ENCODE measurements around the gene SERPINE2.

SERPINE2 gene

DNA sequence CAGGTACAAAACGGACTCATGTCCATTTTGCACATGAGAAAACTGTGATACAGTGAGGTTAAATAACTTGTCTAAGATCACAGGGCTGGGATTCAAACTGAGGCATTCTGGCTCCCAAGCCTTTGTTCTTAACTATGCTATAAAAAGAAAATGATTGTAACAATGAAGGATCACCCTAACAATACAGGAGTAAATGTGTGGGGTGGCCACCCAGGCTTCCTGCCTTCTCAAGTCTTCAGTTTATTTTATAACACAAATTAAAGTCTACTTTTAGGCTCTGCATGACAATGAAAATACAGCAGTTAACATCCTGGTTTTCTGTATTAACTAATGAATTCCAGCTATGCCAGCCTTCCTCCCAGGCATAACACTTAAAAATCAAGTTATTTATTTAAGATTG lies 101.6 kb downstream of the SERPINE2 start:
- H3K4me1 ChIP-seq (ENCODE audit: control insufficient read depth in 1 of 2, insufficient read depth in 2 of 2, low read length in 2 of 2): peaks cover 15 to 58% of the 10 kb centered on the region in 2 donors
- no peaks in the 10 kb centered on the region for H3K36me3 ChIP-seq (ENCODE audit: control insufficient read depth in 1 of 2, insufficient read depth in 2 of 2, low read length in 2 of 2)
- H3K27me3 ChIP-seq (ENCODE audit: low read depth, low read length): no peaks in the 10 kb centered on the region
- no peak overlapping the region for H3K27ac ChIP-seq (ENCODE audit: low read length)
- H3K9me3 ChIP-seq (ENCODE audit: control insufficient read depth in 1 of 2, low read length in 2 of 2): no peaks in the 10 kb centered on the region
- no peak overlapping the region for H3K4me3 ChIP-seq (ENCODE audit: low read depth in 1 of 2, low read length in 2 of 2)

DNA sequence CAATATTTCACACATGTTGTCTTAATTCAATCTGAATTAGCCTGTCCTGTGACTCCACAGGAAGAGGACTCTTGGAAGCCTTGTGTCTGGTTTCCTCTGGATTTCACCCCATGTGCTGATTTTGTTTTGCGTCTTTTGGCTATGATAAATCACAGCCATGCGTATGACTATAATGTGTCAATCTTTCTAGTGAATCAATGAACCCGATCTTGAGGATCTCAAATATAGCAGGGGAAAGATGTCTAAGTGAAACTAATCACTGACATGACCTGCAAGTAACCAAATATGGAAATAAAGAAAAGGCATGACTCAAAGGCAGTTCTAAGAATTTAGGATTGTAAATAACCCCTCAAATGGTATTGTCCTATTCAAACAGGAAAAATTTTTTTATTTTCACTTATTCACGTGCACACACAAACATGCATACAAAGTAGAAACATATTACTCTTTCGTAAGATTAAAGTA lies 102.2 kb downstream of the SERPINE2 start:
- H3K4me3 ChIP-seq (ENCODE audit: low read depth in 1 of 2, low read length in 2 of 2): no peak overlapping the region
- H3K27ac ChIP-seq (ENCODE audit: low read length): no peak overlapping the region
- no peaks in the 10 kb centered on the region for H3K36me3 ChIP-seq (ENCODE audit: control insufficient read depth in 1 of 2, insufficient read depth in 2 of 2, low read length in 2 of 2)
- no peaks in the 10 kb centered on the region for H3K27me3 ChIP-seq (ENCODE audit: low read depth, low read length)
- no peaks in the 10 kb centered on the region for H3K9me3 ChIP-seq (ENCODE audit: control insufficient read depth in 1 of 2, low read length in 2 of 2)
- peaks cover 14 to 58% of the 10 kb centered on the region in 2 donors for H3K4me1 ChIP-seq (ENCODE audit: control insufficient read depth in 1 of 2, insufficient read depth in 2 of 2, low read length in 2 of 2)

DNA sequence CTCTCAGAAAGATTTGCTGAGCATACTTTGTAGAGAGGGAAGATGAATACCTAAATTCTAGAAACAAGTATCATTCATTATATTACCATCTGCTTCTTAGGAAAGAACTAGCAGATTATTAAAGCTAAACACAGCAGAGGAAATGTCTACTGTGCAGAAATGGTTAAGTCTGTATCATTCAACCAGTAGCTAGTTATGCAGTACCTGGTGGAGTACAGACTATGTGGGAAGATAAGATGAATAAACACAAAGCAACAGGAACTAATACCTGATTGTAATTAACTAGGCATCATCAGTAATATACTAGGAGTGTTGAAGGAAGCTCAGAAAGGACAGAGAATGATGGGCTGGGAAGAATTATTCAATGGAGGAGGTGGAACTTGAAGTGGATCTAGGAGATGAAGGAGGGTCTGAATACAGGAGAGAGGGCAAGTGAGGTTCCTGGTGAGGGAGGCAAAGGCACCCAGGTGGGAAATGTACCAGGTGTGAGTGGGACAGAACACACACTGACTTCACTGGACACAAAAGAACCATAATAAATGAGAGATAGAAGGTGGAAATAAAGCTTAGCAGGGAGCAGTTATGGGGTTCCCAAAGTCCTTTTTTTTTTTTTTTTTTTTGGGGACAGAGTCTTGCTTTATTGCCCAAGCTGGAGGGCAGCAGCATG lies 103.5 kb downstream of the SERPINE2 start:
- no peak overlapping the region for H3K27ac ChIP-seq (ENCODE audit: low read length)
- no peaks in the 10 kb centered on the region for H3K36me3 ChIP-seq (ENCODE audit: control insufficient read depth in 1 of 2, insufficient read depth in 2 of 2, low read length in 2 of 2)
- H3K9me3 ChIP-seq (ENCODE audit: control insufficient read depth in 1 of 2, low read length in 2 of 2): no peaks in the 10 kb centered on the region
- no peaks in the 10 kb centered on the region for H3K27me3 ChIP-seq (ENCODE audit: low read depth, low read length)
- no peak overlapping the region for H3K4me3 ChIP-seq (ENCODE audit: low read depth in 1 of 2, low read length in 2 of 2)
- H3K4me1 ChIP-seq (ENCODE audit: control insufficient read depth in 1 of 2, insufficient read depth in 2 of 2, low read length in 2 of 2): peaks cover 12 to 68% of the 10 kb centered on the region in 2 donors

DNA sequence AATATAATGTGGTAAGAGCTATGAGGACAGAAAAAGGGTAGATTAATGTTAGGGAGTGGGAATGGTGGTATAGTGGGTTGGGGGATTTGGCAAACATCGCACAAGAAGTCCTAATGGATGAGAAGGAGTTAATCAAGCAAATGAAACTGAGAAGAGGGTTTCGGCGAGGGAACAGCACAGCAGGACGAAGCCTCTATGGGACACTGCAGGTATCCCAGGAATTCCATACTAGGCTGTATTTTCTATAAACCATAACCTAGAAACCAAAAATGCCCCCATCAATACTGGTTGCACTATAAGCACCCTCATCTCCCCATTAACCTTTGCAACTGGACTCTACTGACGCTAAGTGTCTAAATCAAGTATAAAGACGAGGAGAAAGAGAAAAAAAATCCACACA lies 104.2 kb downstream of the SERPINE2 start:
- no peak overlapping the region for H3K4me3 ChIP-seq (ENCODE audit: low read depth in 1 of 2, low read length in 2 of 2)
- no peaks in the 10 kb centered on the region for H3K36me3 ChIP-seq (ENCODE audit: control insufficient read depth in 1 of 2, insufficient read depth in 2 of 2, low read length in 2 of 2)
- H3K27ac ChIP-seq (ENCODE audit: low read length): no peak overlapping the region
- H3K9me3 ChIP-seq (ENCODE audit: control insufficient read depth in 1 of 2, low read length in 2 of 2): no peaks in the 10 kb centered on the region
- H3K4me1 ChIP-seq (ENCODE audit: control insufficient read depth in 1 of 2, insufficient read depth in 2 of 2, low read length in 2 of 2): peaks cover 12 to 74% of the 10 kb centered on the region in 2 donors
- no peaks in the 10 kb centered on the region for H3K27me3 ChIP-seq (ENCODE audit: low read depth, low read length)

DNA sequence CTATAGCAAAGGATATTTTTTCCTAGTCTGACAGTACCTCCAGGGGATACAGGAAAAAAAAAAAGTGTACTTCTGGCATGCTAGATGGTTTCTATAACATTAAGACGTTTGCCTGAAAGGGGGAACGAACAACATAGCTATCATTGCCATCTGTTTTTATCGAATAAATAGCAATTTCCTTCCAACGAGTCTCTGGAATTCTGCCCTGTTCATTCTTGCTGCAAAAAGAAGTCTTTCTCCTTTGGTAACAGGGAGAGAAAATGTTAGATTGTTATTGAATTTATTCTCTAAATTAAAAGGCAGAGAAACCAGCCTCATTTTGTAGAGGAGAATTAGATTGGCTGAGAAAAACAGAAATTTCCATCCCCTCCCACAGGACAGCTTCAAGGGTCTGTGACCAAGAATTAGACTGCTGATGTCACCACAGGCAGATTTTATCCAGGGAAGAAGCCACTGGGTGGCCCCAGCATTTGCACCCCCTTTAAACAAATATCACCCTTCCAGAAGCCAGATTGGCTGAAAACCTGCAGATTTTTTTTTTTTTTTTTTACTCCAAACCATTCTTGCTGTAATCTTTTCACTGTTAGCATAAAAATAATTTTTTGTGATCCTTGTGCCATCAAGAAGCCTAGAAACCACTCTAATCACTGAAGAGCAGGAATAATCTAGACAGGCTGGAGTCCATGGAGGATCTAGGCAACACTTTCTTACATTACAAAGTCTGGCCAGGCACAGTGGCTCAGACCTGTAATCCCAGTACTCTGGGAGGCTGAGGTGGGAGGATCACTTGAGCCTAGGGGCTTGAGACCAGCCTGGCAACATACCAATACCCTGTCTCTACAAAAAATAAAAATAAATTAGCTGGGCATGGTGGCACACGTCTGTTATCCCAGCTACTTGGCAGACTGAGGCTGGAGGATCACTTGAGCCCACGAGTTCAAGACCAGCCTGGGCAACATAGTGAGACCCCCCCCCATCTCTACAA lies 106.0 kb downstream of the SERPINE2 start:
- Histone ChIP-seq H3K27me3 (ENCODE audit: low read depth, low read length) (no peaks in the 10 kb centered on the region), H3K4me3 (ENCODE audit: low read depth in 1 of 2, low read length in 2 of 2) (no peak overlapping the region)

DNA sequence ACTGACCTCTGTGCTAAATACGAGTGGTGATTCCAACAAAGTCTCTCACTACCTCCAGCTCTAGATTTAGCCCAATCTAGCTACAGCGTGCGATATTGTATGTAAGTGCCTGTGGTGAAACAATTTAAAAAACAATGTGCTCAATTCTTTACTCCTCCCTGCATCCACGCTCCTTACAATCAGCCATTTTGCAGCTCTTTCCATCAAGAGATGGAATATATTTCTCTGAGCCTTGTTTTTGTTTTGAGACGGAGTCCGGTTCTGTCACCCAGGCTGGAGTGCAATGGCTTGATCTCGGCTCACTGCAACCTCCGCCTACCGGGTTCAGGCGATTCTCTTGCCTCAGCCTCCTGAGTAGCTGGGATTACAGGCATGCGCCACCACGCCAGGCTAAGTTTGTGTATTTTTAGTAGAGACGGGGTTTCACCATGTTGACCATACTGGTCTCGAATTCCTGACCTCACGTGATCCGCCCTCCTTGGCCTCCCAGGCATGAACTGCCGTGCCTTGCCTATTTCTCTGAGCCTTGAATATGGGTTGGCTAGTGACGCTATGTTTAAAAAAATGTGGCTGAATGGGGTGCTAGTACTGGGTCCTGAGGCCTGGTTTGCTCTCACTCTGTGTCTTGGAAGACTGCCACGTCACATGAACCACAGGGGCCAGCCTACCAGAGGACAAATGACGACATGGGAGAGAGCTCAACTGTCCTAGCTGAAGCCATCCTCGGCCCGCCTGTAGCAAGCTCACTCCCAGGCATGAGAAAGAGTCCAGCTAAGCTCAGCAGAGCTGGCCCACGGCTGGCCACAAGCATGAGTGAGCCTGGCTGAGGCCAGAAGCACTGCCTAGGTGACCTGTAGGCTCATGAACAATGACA lies 108.7 kb downstream of the SERPINE2 start:
- peaks cover 0 to 6% of the 10 kb centered on the region in 2 donors for H3K36me3 ChIP-seq (ENCODE audit: control insufficient read depth in 1 of 2, insufficient read depth in 2 of 2, low read length in 2 of 2)
- no peaks in the 10 kb centered on the region for H3K27me3 ChIP-seq (ENCODE audit: low read depth, low read length)
- H3K9me3 ChIP-seq (ENCODE audit: control insufficient read depth in 1 of 2, low read length in 2 of 2): peaks cover 6 to 11% of the 10 kb centered on the region in 2 donors
- H3K27ac ChIP-seq (ENCODE audit: low read length): no peak overlapping the region
- no peak overlapping the region for H3K4me3 ChIP-seq (ENCODE audit: low read depth in 1 of 2, low read length in 2 of 2)
- H3K4me1 ChIP-seq (ENCODE audit: control insufficient read depth in 1 of 2, insufficient read depth in 2 of 2, low read length in 2 of 2): peaks cover 0 to 37% of the 10 kb centered on the region in 2 donors

More for the DNA sequence above, 106.0 kb downstream of the SERPINE2 start:
- no peaks in the 10 kb centered on the region for H3K36me3 ChIP-seq (ENCODE audit: control insufficient read depth in 1 of 2, insufficient read depth in 2 of 2, low read length in 2 of 2)
- H3K4me1 ChIP-seq (ENCODE audit: control insufficient read depth in 1 of 2, insufficient read depth in 2 of 2, low read length in 2 of 2): peaks cover 12 to 64% of the 10 kb centered on the region in 2 donors
- no peak overlapping the region for H3K27ac ChIP-seq (ENCODE audit: low read length)
- no peaks in the 10 kb centered on the region for H3K9me3 ChIP-seq (ENCODE audit: control insufficient read depth in 1 of 2, low read length in 2 of 2)

DNA sequence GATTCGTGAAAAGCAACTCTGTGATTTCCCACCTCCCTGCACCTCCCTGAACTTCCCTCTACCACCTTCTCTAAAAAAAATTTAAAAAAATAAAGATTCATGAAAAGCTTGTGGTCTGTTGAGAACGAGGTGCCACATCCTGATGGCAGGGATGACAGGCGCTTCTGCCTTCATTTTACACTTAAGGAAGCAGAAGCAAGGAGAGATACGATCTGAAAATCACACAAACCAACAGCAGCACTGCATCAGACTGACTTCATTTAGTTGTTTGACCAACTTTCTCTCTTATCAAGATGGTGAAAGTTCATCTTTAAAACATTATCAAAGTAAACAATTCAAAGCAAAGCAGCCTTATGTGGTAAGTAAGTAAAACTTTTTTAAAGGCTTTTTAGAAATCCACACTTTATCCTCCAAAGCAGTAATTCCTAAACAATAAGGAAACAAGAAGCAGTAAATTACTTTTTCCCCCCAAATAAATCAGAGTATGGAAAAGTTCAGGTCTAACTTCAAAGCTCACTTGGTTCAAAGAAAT lies 109.4 kb downstream of the SERPINE2 start:
- Histone ChIP-seq H3K27ac (ENCODE audit: low read length) (no peak overlapping the region), H3K36me3 (ENCODE audit: control insufficient read depth in 1 of 2, insufficient read depth in 2 of 2, low read length in 2 of 2) (peaks cover 0 to 6% of the 10 kb centered on the region in 2 donors), H3K4me1 (ENCODE audit: control insufficient read depth in 1 of 2, insufficient read depth in 2 of 2, low read length in 2 of 2) (peaks cover 0 to 33% of the 10 kb centered on the region in 2 donors), H3K4me3 (ENCODE audit: low read depth in 1 of 2, low read length in 2 of 2) (no peak overlapping the region), H3K9me3 (ENCODE audit: control insufficient read depth in 1 of 2, low read length in 2 of 2) (peaks cover 6 to 11% of the 10 kb centered on the region in 2 donors), H3K27me3 (ENCODE audit: low read depth, low read length) (no peaks in the 10 kb centered on the region)

DNA sequence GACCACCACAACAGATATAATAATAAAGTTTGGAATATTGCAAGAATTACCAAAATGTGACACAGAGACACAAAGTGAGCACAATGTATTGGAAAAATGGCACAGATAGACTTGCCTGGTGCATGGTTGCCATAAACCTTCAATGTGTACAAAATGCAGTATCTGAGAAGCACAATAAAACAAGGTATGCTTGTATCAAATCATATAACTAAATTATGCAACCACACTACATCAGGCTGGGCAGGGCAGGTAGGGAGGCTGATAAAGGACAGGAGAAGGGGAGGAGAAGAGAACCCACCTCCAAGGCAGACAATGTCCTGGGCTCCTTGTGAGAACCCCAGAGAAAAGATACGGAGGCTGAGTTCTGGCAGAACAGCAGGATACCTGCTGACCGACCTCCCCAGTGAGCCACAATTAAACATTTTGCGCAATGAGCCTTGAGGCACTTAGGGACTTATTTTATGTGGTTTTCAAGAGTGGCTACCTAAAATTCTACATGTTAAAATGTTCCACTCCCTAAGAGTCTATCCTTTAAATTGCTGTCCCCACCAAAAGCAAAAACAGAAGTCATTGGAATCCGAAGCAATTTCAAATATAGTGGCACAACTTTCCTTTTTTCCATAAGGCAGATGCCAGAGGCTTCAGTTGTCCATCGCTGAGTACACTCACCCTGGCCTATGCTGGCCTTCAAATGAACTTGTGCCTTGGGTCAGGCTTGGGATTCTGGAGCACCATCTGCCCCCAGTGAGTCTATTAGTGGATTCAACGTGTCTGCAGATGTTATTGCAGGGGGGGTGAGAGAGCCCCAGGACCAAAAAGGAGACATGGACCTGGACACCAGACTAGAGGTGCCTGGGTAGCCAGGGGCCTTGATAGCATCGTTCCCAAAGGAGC lies 110.7 kb downstream of the SERPINE2 start:
- Histone ChIP-seq H3K4me3 (ENCODE audit: low read depth in 1 of 2, low read length in 2 of 2) (no peak overlapping the region), H3K27me3 (ENCODE audit: low read depth, low read length) (no peaks in the 10 kb centered on the region), H3K36me3 (ENCODE audit: control insufficient read depth in 1 of 2, insufficient read depth in 2 of 2, low read length in 2 of 2) (peaks cover 0 to 6% of the 10 kb centered on the region in 2 donors), H3K9me3 (ENCODE audit: control insufficient read depth in 1 of 2, low read length in 2 of 2) (peaks cover 6 to 11% of the 10 kb centered on the region in 2 donors), H3K4me1 (ENCODE audit: control insufficient read depth in 1 of 2, insufficient read depth in 2 of 2, low read length in 2 of 2) (peaks cover 0 to 24% of the 10 kb centered on the region in 2 donors), H3K27ac (ENCODE audit: low read length) (no peak overlapping the region)

DNA sequence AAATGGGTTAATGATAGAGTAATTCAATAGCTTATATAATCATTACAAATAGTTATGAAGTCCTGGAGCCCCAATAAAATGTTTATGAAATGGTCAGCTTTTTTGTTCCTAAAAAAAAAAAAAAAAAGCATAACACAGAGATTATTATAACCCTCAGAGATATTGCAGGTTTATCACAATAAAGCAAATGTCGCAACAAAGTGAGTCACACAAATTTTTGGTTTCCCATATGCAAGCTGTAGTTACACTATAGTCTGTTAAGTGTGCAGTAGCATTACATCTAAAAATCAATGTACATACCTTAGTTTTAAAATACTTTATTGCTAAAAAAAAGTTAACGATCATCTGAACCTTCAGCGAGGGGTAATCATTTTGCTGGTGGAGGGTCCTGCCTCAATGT lies 114.0 kb downstream of the SERPINE2 start:
- no peak overlapping the region for H3K4me3 ChIP-seq (ENCODE audit: low read depth in 1 of 2, low read length in 2 of 2)
- H3K9me3 ChIP-seq (ENCODE audit: control insufficient read depth in 1 of 2, low read length in 2 of 2): peaks cover 6 to 11% of the 10 kb centered on the region in 2 donors
- H3K27ac ChIP-seq (ENCODE audit: low read length): no peak overlapping the region
- H3K27me3 ChIP-seq (ENCODE audit: low read depth, low read length): no peaks in the 10 kb centered on the region
- peaks cover 0 to 2% of the 10 kb centered on the region in 2 donors for H3K4me1 ChIP-seq (ENCODE audit: control insufficient read depth in 1 of 2, insufficient read depth in 2 of 2, low read length in 2 of 2)
- H3K36me3 ChIP-seq (ENCODE audit: control insufficient read depth in 1 of 2, insufficient read depth in 2 of 2, low read length in 2 of 2): peaks cover 0 to 6% of the 10 kb centered on the region in 2 donors
